Hematopoietic multipotent progenitor cell treated with erythropoietin and hydrocortisone succinate and interleukin-3 and kit ligand, for 15 days (in vitro differentiated cells): ENCODE measurements around the gene BMP2K.
"Not testable (repeated sequence)": the region's sequence is repeated elsewhere in the genome, so short reads cannot be mapped to it uniquely, and the experiment has no call there.

Experiments
- DNase-seq: peaks from one replicate; pipeline ENCODE4 v3.0.0-alpha.2; 2015; ENCODE audit warnings: low spot score

The BMP2K gene

GRCh38 chr4:78795594-78796416 is 19.7 kb downstream of the BMP2K start:
- not testable (repeated sequence) for DNase-seq

GRCh38 chr4:78796526-78796925 is 20.4 kb downstream of the BMP2K start:
- no peak for DNase-seq

GRCh38 chr4:78797777-78798284 is 21.7 kb downstream of the BMP2K start:
- DNase-seq = no peak

- DNase-seq = peak; percentile 33
These were observed 23.7 kb downstream of the BMP2K start for GRCh38 chr4:78799551-78800495.

GRCh38 chr4:78800965-78801364 is 24.8 kb downstream of the BMP2K start:
- DNase-seq = no peak

DNA sequence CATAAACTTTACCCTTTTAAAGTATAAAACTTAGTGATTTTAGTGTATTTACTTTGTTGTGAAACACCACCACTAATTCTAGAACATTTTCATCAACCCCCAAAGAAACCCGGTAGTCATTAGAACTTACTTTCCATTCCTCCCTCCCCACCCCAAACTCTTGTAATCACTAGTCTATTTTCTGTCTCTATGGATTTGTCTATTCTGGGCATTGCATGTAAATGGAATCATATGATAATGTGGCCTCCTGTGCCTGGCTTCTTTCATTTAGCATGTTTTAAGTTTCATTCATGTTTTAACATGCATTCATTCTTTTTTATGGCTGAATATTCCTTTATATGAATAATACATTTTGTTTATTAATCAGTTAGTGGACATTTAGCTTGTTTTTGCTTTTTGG is 27.8 kb downstream of the BMP2K start:
- no peak for DNase-seq

DNA sequence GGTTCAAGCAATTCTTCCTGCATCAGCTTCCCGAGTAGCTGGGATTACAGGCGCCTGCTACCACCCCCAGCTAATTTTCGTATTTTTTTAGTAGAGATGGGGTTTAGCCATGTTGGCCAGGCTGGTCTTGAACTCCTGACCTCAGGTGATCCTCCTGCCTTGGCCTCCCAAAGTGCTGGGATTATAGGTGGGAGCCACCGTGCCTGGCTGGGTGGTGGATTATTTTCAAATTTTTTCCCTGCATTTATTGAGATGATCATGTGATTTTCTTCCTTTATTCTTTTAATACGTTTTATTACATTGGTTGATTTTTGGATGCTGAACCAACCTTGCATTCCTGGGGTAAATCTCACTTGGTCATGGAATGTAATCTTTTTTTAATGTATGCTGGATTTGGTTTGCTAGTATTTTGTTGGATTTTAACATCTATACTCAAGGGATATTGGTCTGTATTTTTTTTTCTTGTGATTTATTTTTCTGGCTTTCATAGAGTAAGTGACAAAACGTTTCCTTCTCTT is 30.9 kb downstream of the BMP2K start:
- DNase-seq = no peak

- no peak for DNase-seq
These were observed 33.1 kb downstream of the BMP2K start for GRCh38 chr4:78809295-78809694.

DNA sequence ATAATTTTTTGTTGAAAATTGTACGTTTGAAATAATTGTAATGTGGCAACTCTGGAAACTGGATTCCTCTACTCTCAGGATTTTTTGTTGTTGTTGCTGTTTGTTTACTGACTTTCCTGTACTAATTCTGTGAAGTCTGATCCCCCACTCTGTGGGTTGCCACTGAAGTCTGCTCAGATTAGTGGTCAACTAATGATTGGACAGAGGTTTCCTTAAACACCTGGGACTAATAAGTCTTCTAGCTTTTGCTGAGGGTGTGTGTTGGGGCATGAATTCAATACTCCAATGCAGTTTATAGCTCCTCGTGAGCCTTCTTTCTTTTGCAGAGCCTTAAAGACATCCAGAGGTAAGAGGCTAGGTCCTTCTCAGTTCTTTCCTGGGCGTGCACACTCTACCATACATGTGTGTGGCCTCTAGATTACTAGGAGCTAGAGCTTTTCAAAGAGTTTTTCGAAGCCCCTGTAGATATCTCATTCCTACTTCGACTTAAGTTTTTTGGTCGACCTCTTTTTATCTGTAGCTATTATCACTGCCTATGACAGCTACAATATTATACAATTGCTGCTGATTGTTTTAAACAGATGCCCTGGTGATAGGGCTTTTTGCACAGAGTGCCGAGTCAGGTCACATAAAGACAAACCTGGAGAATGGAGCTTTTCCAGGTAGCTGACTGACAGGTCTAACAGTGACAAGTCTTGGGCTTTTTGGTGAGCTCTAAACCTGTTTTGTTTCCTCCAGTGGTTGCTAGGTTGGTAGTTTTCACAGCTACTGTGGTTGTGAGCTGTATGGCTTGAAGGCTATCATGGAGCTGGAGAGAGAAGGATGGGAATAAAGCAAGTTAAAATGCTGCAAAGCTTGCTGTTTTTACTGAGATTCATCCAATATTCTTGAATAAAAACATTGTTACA is 34.0 kb downstream of the BMP2K start:
- peak; percentile 73 for DNase-seq

DNA sequence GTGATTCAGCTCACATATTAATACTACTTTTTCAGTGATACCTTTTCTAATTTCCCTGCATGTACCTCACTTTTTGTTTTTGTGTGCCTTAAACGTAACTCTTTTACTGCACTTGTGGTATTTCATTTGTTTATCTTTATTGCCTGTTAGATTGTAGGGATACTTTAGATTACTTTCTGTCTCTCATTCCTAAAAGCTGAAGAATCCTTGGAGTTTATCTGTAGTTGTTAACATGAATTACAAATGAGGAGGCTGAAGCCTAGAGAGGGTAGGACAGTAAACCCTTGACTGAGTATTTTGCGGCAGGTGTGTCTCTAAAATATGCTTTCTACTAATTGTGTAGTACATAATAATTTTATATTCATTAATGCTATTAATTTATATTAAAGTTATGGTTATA is 34.9 kb downstream of the BMP2K start:
- DNase-seq = no peak

- no peak for DNase-seq
These were observed 42.5 kb downstream of the BMP2K start for GRCh38 chr4:78818530-78819079.

DNA sequence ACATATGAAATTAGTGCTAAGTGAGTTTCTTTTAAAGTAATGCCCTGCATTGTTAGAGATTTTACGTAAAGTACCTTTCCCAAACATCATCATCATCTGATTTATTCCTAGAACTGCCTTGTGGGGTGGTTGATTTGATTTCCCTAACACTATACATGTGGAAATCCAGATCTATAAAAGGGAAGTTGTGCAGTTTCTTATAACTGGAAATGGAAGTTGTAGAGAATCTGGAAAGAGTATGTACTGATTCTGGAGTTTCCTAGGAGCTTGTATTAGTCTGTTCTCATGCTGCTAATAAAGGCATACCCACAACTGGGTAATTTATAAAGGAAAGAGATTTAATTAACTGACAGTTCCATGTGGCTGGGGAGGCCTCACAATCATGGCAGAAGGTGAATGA is 47.9 kb downstream of the BMP2K start:
- no peak for DNase-seq

- DNase-seq = no peak
These were observed 51.0 kb downstream of the BMP2K start for GRCh38 chr4:78827191-78827590.

- no peak for DNase-seq
These were observed 53.1 kb downstream of the BMP2K start for GRCh38 chr4:78829296-78829695.

- DNase-seq = peak; percentile 60
These were observed 63.5 kb downstream of the BMP2K start for GRCh38 chr4:78839676-78840075.

DNA sequence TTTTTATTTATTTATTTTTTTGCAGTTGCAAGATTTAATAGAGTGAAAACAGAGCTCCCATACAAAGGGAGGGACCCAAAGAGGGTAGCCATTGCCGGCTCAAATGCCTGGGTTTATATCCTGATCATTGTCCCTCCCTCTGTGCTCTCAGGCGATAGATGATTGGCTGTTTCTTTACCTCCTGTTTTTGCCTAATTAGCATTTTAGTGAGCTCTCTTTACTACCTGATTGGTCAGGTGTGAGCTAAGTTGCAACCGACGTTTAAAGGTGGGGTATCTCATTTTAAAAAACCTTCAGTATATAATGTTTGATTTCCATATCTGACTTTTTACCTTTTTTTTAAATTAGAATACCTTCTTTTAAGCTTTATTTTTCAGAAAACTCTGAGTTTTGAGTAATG is 64.1 kb downstream of the BMP2K start:
- not testable (repeated sequence) for DNase-seq

- no peak for DNase-seq
These were observed 69.3 kb downstream of the BMP2K start for GRCh38 chr4:78845472-78845871.

- DNase-seq = no peak
These were observed 70.1 kb downstream of the BMP2K start for GRCh38 chr4:78846258-78846657.

- no peak for DNase-seq
These were observed 86.2 kb downstream of the BMP2K start for GRCh38 chr4:78862314-78862737.

GRCh38 chr4:78863254-78863869 is 87.2 kb downstream of the BMP2K start:
- no peak for DNase-seq

GRCh38 chr4:78863991-78864390 is 87.8 kb downstream of the BMP2K start:
- no peak for DNase-seq
